Eye (tissue), 1 donor: Measurements from ENCODE around the gene LRRC8B.

Experiments used
- DNase-seq: peaks from one replicate; pipeline ENCODE4 v3.0.0-alpha.2; 2015

LRRC8B gene

DNA sequence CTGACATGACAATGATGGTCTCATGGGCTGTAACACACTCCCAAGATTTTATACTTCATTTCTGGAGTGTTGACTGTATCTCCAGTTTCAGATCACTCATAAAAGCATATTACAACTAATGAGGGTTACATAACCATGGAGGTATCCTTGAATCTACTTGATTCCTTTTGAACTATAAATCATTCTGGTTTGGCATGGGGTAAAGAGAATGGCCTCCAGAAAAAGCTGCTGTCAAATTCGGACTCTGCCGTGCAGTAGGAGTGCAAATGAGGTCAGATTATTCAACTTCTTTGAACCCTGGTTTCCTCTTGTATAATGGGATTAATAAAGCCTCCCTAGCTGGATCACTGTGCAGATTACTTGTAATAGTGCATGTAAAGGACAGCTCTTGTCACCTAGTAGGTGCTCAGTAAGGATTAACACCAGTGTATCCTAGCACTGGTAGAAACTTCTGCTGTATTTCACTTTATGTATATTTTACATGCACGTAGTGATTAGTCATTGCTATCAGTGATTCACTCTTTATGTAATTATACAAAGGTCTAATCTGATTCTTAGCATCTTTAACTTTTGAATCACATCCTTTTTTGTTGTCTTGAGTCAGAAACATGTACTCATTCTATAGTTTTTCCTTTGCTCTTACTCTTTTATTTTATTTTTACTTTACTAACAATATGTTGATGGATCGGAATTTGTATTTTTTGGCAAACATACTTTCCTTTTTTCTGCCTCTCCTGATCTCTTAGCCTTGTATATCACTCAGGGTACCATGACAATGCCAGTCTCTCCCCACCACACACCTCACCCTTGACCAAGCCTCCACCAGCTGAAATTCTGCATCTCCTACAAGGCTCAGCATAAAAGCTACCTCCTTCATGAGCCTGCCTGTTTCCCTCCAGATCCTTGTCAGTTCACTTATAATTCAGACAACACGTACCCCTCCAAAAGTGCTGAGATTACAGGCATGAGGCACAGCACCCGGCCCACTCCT is 111.5 kb downstream of the LRRC8B start:
- DNase-seq = no peak

DNA sequence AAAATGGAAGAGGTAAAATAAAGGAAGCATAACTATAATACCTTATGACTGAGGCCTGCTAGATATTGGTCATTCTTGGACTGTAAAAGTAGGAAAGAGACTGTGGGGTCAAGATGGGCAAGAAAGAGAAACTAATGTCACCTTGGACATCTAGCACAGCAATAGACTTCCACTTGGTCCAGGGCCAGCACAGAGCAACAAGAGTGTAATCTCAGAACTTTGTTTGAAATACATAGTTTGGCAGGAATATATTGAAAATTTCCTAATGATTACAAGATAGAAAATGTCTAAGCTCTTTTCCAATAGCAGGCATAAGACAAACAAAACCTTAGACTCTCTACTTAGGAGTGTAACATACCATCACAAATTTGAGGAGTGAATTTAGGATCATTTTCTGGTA is 112.9 kb downstream of the LRRC8B start:
- no peak for DNase-seq

DNA sequence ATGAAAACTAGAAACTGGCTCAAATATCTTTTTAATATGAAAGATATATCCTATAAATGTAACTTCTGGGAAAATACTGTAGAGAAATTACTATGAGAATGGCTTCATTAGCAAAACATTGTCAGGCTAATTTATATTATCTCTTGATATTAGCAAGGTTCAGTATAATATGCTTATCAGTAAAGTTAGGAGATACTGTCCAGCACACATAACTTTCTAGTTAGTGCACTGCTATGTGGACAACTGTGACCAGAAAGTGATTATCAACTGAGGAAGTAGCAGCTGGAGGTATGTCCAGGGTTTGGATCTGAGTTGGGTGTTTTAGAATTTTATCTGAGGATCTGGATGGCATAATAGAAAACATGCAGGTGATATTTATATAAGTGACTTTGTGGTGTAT is 115.8 kb downstream of the LRRC8B start:
- DNase-seq = no peak

DNA sequence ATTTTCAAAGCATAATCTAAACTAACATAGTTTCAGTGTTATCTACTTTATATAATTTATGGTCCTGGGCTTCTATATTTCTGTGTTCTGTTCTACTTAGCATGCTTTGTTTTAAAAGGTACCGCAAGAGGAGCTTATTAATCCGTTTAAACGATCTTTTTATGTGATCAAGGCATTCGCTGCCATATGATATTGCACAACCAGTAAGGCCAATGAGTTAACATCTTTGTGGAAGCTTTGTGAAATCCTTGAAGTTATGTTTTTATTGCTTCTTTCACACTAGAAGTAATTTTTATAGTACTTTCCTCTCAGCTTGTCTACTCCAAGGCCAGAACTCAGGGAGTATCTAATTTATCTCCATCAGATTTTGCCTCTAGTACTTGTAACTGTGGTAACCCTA is 117.2 kb downstream of the LRRC8B start:
- no peak for DNase-seq

DNA sequence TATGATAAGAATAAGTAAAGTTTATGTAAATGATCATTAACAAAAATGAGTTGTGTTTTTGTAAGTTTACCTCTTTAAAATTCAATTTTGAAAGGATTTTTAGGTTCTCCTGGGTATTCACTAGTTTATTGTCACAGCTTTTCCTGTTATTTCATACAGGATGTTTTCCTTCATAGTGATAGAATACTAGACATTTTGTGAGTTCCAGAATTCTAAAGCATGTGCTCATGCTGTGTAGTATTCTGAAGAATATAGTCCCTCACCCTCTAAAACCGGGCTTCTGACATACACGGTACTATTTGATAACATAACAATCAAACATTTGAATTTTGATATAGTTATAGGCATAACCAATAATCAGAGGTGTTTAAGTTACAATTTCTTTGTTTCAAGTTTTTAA is 118.9 kb downstream of the LRRC8B start:
- no peak for DNase-seq

DNA sequence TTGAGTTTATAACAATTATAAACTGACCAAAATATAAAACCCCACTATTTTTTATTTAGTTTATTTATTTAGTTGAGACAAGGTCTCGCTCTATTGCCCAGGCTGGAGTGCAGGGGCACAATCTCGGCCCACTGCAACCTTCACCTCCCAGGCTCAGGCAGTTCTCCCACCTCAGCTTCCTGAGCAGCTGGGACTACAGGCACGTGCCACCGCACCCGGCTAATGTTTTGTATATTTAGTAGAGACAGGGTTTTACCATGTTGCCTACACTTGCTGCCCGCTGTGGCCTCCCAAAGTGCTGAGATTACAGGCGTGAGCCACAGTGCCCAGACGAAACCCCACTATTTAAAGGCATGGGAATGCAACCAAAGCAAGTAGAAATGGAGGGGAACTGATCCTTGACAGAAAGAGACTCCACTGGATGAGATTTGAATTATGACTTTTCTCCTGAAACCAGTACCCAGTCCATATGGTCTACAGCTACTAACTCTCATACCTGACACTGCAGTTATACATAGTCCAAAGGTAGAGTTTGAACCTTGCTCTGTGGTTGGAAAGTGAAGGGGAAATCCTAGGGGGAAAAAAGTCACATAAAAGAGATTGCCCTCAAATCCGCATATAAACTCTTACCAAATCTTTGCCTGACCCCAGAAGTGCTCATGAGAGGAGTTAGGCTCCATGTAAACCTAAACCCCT is 119.6 kb downstream of the LRRC8B start:
- no peak for DNase-seq

DNA sequence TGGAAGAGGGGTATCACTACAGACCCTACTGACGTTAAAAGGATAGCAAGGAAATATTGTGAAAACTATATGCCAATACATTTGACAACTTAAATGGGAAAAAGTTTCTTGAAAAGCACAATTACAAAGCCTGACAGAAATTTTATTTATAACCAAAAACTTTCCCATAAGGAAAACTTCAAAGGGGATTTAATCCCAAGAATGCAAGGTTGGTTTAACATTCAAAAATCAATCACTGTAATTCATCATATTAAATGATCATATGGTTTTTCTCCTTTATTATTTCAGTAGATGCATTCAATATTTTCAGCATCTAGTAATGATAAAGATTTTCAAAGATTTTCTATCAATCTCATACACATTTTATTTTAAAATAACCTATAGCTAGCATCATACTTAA is 121.6 kb downstream of the LRRC8B start:
- no peak for DNase-seq
